ENCODE measurements around the gene CFAP221.

Gene CFAP221

DNA sequence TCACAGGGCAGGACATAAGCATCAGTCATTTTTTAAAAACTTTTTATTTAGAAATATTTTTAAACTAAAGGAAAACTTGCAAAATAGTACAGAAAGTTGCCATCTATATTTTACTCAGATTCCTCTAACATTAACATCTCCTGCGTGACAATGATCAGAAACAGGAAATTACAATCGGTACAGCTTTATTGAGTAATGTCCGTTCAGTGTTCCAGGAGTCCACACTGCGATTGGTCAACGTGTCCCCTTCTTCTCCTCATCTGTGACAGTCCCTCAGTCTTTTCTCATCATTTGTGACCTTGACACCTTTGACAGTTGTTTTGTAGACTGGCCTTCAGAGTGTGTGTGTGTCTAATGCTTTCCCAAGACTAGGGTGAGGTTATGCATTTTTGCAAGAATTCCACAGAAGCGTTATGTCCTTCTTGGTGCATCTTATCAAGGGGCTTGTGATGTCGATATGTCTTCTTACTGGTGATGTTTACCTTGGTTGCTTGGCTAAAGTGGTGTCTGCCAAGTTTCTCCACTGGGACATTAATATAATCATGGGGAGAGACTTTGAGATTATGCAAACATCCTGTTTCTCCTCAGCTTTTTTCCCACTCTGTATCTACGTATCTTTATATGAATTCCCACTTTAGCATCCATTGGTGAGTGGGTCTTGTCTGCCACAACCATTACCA is 113.4 kb downstream of the CFAP221 start:
- H3K4me3 ChIP-seq (ENCODE audit: low read length), result no peak overlapping the region
- no peak for TF ChIP-seq ZNF274 (IDR thresholded peaks at IDR 0.05; ENCODE audit: low read depth, low read length)

DNA sequence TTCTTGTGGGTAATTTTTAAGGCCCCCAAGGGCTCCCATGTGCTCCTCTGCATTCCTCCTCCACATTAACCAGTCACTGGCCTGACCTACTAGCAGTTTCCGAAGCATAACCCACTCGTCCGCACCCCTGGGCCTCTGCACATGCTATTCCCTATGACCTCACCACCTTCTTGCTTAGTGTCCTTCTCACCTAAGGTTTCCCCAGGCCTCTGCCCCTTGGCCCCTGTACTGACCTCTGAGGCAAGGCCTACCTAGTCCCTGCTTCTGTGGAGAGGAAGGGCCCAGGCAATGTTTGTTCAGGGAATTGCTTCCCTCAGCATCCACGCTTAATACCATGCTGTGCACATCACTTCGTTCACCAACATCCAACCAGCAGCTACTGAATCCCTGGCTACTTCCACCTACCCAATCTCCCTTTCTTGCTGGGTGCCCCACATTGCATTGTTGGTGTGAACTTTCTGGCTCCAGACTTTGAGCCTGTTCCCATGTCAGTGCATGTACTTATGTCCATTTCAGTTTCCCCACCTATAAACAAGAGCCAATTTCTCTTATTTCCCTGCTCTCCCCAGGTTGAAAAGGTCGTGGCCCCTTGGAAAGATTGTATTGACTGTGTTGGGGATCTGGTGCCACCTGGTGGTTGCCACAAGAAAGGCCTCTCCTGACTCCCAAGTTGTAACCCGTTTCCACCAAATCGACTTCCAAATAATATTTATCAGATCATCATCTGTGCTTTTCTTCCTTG is 115.5 kb downstream of the CFAP221 start:
- no peak overlapping the region for H3K4me3 ChIP-seq (ENCODE audit: low read length)
- no peak for TF ChIP-seq ZNF274 (IDR thresholded peaks at IDR 0.05; ENCODE audit: low read depth, low read length)

DNA sequence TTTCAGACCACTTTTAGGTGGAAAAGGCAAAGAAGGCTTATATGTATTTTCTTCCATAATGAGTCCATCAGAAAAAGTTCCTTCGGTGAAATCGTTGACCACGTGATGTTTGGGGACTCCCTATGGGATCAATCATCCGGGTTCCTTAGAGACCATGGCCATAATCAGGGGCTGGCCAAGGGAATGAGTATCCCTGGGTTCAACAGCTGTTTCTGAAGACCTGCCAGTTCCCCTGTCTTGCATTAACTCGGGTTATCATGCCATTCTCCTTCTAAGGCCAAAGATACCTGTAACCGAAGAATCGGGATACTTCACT is 116.1 kb downstream of the CFAP221 start:
- TF ChIP-seq ZNF274 (IDR thresholded peaks at IDR 0.05; ENCODE audit: low read depth, low read length), result no peak
- no peak overlapping the region for H3K4me3 ChIP-seq (ENCODE audit: low read length)

DNA sequence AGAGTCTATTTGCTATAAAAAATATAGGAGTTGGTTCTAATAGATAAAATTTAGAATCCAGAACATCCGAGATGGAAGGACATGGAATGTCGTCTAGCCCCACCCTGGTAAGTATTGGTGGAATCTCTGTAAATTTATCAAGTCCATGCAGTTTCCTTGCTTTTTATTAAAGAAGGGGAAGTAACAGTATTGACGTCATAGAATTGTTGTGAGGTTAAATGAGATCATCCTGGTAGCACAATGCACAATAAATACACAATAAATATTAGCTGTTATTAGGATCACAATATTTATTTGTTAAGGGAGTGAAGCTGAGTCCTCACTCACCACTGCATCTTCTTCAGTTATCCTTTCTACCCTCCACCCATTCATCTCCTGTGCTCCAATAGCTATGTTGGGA is 118.0 kb downstream of the CFAP221 start:
- H3K4me3 ChIP-seq (ENCODE audit: low read length), result no peak overlapping the region
- TF ChIP-seq ZNF274 (IDR thresholded peaks at IDR 0.05; ENCODE audit: low read depth, low read length), result no peak

DNA sequence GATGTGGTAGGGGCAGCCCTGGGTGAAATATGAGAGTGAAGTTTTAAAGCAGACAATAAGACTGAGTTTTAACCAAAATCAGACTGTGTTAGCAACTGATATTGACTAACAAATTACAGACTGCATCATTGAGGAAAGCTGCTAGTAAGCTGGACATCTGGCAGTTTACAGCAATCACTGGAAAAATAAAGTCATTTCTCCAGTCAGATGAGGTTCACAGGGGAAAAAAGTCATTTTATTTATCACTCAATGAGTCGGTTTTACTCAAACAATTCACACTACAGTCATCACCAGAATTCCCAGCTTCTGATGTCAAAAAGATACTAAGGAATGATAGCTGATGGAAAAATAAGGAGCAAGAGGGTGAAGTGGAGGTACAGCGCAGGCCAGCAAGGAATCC is 124.3 kb downstream of the CFAP221 start:
- no peak for TF ChIP-seq ZNF274 (IDR thresholded peaks at IDR 0.05; ENCODE audit: low read depth, low read length)
- H3K4me3 ChIP-seq (ENCODE audit: low read length), result no peak overlapping the region

DNA sequence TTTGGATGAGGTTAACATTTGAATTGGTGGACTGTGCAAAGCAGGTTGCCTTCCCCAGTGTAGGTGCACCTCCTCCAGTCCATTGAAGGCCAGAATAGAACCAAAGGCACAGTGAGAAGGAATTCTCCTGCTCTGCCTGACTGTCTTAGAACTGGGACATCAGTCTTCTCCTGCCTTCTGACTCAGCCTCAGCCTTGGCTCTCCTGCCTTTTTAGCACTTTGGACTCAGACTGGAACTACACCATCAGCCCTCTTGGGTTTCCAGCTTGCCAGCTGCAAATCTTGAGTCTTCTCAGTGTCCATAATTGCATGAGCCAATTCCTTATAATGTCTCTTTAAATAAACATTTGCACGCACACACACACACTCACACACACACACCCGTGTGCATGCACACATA is 126.8 kb downstream of the CFAP221 start:
- TF ChIP-seq ZNF274 (IDR thresholded peaks at IDR 0.05; ENCODE audit: low read depth, low read length), result no peak
- no peak overlapping the region for H3K4me3 ChIP-seq (ENCODE audit: low read length)

DNA sequence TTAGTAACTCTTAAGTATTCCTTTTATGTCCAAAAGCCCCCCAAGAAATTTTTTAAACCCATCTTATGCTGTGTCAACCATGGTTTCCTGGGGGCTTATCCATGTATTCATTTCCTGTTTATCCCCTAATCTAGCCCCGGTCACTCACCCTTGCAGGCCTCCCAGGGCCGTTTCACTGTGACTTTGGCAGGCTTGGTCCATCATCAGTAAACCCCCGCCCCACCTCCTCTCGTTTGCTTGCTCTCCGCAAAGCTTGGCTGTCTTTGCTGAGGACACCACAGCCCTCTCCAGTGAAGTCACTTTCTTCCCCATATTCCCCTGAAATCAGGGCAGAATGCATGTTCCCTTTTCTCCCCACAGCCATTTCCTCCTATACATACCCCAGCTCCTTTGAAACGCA is 127.5 kb downstream of the CFAP221 start:
- no peak overlapping the region for H3K4me3 ChIP-seq (ENCODE audit: low read length)
- no peak for TF ChIP-seq ZNF274 (IDR thresholded peaks at IDR 0.05; ENCODE audit: low read depth, low read length)

DNA sequence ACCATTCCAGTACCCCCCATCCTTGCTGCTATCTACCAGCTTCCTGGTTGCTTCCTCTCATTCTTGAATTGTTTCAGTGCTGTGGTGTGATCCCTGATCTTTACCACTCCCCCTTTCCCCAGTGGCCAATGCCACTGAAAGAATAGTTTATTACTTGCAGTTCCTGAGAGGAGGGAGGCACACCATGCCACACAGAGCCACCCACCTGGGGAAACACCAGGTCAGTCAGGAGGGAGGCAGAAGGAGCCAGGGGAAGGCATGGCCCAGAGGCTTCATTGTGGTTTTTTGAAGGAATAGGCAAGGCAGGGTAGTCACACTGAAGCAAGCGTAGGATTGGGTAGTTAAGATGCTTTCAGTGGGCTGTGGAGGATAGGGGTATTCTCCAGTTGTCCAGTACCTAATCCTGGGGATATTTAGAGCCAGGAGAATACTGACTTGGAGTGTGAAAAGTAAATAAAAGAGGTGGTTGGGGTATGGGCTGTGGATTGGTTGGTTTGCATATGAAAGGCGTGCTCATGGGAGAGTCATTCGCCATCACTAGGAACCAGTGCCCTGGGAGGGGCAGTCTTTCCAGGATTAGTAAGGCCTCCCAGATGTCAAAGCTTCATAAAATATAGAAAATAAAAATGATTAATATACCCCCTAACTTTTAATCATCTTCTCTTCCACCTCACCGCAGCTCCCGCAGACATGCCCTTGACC is 128.1 kb downstream of the CFAP221 start:
- no peak for TF ChIP-seq ZNF274 (IDR thresholded peaks at IDR 0.05; ENCODE audit: low read depth, low read length)
- no peak overlapping the region for H3K4me3 ChIP-seq (ENCODE audit: low read length)

DNA sequence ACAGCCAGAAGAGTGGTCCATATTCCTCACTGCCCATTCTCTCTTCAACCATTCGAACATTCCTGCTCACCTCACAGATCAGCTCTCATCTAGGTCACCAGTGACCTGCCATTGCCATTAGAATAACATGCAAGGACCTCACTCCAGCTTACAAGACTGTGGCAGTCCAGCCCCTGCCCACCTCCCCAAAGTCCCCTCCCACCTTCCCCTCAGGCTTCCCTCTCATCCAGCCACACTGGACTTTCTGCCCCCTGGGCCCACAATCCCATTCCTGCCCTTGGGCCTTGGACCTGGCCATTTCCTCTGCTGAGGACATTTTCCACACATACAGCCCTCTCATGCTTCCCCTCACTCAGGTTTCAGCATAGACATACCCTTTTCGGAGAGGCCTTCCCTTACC is 129.5 kb downstream of the CFAP221 start:
- TF ChIP-seq ZNF274 (IDR thresholded peaks at IDR 0.05; ENCODE audit: low read depth, low read length), result no peak
- no peak overlapping the region for H3K4me3 ChIP-seq (ENCODE audit: low read length)

DNA sequence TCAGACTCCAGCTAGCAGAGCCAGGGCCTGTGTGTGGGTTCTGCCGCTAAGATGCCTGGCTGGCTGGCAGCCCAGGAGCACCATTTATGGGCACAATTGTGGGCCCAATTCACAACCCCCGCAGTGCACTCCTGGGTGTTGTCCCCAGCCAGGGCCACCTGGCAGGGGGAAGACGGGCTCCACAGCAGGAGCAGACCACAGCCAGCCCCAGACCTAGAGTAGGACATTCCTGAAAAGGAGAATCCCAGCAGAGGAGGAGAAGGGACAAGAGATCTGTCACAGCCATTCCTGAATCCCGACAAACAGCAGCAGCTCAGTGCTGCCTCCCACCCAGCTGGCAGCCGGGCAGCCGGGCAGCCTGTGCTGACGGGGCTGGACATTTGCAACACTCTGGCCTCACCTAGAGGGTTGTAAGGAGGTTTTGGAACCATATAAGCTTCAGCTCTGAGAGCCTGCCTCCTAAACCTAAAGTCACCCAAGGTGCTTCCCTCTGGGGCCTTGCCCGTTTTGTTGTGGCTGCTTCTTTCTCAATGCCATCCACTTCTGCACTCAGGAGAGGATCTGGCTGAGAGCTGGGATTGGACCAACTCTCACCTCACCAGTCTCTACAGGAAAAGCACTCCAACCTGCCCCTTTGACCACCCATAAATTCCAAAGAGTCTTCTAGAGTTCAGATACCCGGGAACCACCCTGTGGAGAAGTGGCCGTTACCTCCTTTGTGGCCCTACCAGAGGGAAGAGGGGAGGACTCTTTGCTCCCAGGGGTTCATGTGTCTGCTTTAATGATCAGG is 130.7 kb downstream of the CFAP221 start:
- H3K4me3 ChIP-seq (ENCODE audit: low read length), result no peak overlapping the region
- TF ChIP-seq ZNF274 (IDR thresholded peaks at IDR 0.05; ENCODE audit: low read depth, low read length), result no peak

DNA sequence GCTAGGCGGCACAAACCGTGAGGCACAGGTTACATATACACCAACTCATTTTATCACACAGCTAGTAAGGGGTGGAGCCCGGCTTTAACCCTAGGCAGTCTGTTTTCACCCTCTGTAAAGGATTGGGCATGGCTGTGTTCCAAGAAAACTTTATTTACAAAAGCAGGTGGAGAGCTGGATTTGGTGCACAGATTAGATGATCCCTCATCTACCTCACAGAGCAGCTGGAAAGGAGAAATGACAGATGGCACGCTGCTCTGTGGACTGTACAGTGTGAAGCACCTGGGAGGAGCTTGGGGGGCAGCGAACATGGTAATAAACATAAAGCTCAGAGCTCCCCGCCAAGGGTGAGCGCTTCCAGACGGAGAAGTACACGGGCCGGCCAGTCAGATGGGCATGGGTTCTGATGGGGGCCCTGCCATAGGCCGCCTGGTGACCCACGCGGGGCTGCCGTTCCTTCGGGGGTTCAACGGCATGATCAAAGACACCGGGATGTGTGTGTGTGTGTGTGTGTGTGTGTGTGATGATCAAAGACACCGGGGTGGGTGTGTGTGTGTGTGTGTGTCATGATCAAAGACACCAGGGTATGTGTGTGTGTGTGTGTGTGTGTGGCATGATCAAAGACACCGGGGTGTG is 133.9 kb downstream of the CFAP221 start:
- no peak for TF ChIP-seq ZNF274 (IDR thresholded peaks at IDR 0.05; ENCODE audit: low read depth, low read length)
- H3K4me3 ChIP-seq (ENCODE audit: low read length), result no peak overlapping the region; the same call in 1 of the 2 replicates

DNA sequence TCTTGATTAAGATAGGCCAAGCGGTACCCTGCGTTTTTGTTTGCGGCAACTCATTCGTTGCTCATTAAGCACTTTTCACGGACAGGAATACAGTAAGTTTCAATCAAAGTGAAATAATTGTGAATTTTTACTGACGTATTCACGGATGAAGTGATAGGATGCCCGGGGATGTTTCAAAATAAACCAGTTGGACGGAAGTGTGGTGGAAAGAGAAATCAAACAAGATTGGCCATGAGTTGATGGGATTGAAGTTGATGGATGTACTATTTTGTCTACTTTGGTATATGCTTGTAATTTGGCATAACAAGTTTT is 135.2 kb downstream of the CFAP221 start:
- H3K4me3 ChIP-seq (ENCODE audit: low read length), result peak overlapping the region; percentile 95
- no peak for TF ChIP-seq ZNF274 (IDR thresholded peaks at IDR 0.05; ENCODE audit: low read depth, low read length)

DNA sequence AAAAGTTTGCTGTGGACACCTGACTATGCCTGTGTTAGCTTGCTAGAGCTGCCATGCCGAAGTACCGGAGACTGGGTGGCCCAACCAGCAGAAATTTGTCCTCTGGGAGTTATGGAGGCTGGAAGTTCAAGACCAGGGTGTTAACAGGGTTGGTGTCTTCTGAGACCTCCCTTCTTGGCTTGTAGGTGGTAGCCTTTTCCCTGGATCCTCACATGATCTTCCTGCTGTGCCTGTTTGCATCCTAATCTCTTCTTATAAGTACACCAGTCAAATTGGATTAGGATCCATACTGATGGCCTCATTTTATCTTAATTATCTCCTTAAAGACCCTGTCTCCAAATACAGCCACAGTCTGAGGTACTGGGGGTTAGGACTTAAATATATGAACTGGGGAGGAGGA is 135.6 kb downstream of the CFAP221 start:
- TF ChIP-seq ZNF274 (IDR thresholded peaks at IDR 0.05; ENCODE audit: low read depth, low read length), result no peak

More for the DNA sequence above, 135.6 kb downstream of the CFAP221 start:
- H3K4me3 ChIP-seq (ENCODE audit: low read length), result peak overlapping the region; percentile 95
